B cell (primary cell): Measurements from ENCODE around the gene TMEM131L. TPM values are rescaled to one million over a fixed set of nuclear protein-coding genes. Genes with fewer than 3 reads are reported as not detected.

ENCODE experiments used
- ATAC-seq: fragments of 200-7000 bp; cut with Tn5 transposase; one replicate; pipeline ENCODE4 v1.10.0; 2021; ENCODE audit warnings: low read depth, mild to moderate bottlenecking, moderate number of reproducible peaks, moderate library complexity
- CTCF ChIA-PET: fragments of 350-600 bp; sonication (Branson Sonifier 250); formaldehyde crosslinking; loops from one replicate; lab custom pipeline; 2021; ENCODE audit warnings: antibody characterized with exemption, inconsistent platforms; lab: Charles Lee
- POLR2A ChIA-PET: fragments of 350-600 bp; sonication (Branson Sonifier 250); formaldehyde crosslinking; loops from one replicate; lab custom pipeline; 2021; ENCODE audit warnings: antibody characterized with exemption; lab: Charles Lee
- DNase-seq: peaks from one replicate; pipeline ENCODE4 v3.0.0; 2013
- H2AFZ ChIP-seq: 2 replicates; pipeline ENCODE4 v1.6.1; 2012; ENCODE audit warnings: mild to moderate bottlenecking, low read depth, low read length; ENCODE audit not compliant: insufficient read depth, poor library complexity, severe bottlenecking
- H3K27ac ChIP-seq, 2 donors: 1 replicate in 1 of 2; 2 replicates in 1 of 2; pipeline ENCODE4 v1.5.1; 2012 to 2013; ENCODE audit warnings: low read length in 2 of 2, mild to moderate bottlenecking in 2 of 2, moderate library complexity in 1 of 2
- H3K27me3 ChIP-seq, 4 experiments: fragments of 200-600 bp in 1 of 4; sonication (generic) in 1 of 4; replicated peaks in 1 of 4; 1 replicate in 2 of 4; 2 replicates in 2 of 4; pipeline versions ENCODE4 v1.6.1 to v1.7.0; 2013 to 2016; ENCODE audit warnings: low read length in 3 of 4, mild to moderate bottlenecking in 2 of 4, mixed read lengths in 1 of 4, moderate library complexity in 1 of 4; ENCODE audit not compliant: insufficient read depth in 4 of 4, control insufficient read depth in 3 of 4; ENCODE audit errors: control extremely low read depth in 1 of 4
- H3K36me3 ChIP-seq, 2 experiments: replicated peaks in 1 of 2; 1 replicate in 1 of 2; 2 replicates in 1 of 2; pipeline versions ENCODE4 v1.6.1 to v1.7.1; 2013; ENCODE audit warnings: low read length in 1 of 2; ENCODE audit not compliant: insufficient read depth in 2 of 2, control insufficient read depth in 1 of 2; ENCODE audit errors: control extremely low read depth in 1 of 2, extremely low read depth in 1 of 2
- H3K4me1 ChIP-seq, 2 donors: fragments of 200-600 bp in 1 of 2; sonication (generic) in 1 of 2; 1 replicate in 1 of 2; 2 replicates in 1 of 2; pipeline versions ENCODE4 v1.5.1 to v1.6.1; 2013 to 2017; ENCODE audit warnings: low read length in 2 of 2; ENCODE audit not compliant: control insufficient read depth in 2 of 2, insufficient read depth in 2 of 2
- H3K4me2 ChIP-seq: replicated peaks from 2 replicates; pipeline ENCODE3; 2012; ENCODE audit warnings: mild to moderate bottlenecking, low read depth, low read length; ENCODE audit not compliant: poor library complexity, severe bottlenecking
- H3K4me3 ChIP-seq, 5 experiments: fragments of 200-600 bp in 1 of 5; sonication (generic) in 1 of 5; 1 replicate in 3 of 5; 2 replicates in 2 of 5; pipeline versions ENCODE4 v1.5.1 to v1.7.0; 2011 to 2016; ENCODE audit warnings: low read length in 4 of 5, mild to moderate bottlenecking in 4 of 5, low read depth in 2 of 5, control low read depth in 1 of 5, moderate library complexity in 1 of 5; ENCODE audit not compliant: insufficient read depth in 1 of 5; ENCODE audit errors: control extremely low read depth in 1 of 5, extremely low read depth in 1 of 5
- H3K79me2 ChIP-seq: fragments of 200-600 bp; sonication (generic); one replicate; pipeline ENCODE4 v1.6.0; 2016; ENCODE audit warnings: low read length; ENCODE audit not compliant: control insufficient read depth, insufficient read depth
- H3K9ac ChIP-seq: fragments of 200-600 bp; sonication (generic); 2 replicates; pipeline ENCODE4 v1.6.1; 2017; ENCODE audit warnings: mild to moderate bottlenecking, low read length, moderate library complexity
- H3K9me3 ChIP-seq, 3 donors: one replicate each; pipeline versions ENCODE4 v1.6.1 to v1.7.1; 2013; ENCODE audit warnings: low read length in 2 of 3; ENCODE audit not compliant: control insufficient read depth in 2 of 3, insufficient read depth in 1 of 3; ENCODE audit errors: control extremely low read depth in 1 of 3
- H4K20me1 ChIP-seq: 2 replicates; pipeline ENCODE4 v1.6.0; 2012; ENCODE audit warnings: mild to moderate bottlenecking, low read length; ENCODE audit not compliant: insufficient read depth, control insufficient read depth, poor library complexity, severe bottlenecking
- H3K27ac Mint-ChIP-seq: one replicate; pipeline ENCODE4 v1.8.0; 2021; ENCODE audit warnings: mixed read lengths
- H3K27me3 Mint-ChIP-seq: one replicate; pipeline ENCODE4 v1.8.0; 2021; ENCODE audit warnings: mixed read lengths
- H3K4me1 Mint-ChIP-seq: one replicate; pipeline ENCODE4 v1.8.0; 2021; ENCODE audit warnings: mixed read lengths
- H3K4me3 Mint-ChIP-seq: one replicate; pipeline ENCODE4 v1.8.0; 2021; ENCODE audit warnings: mixed read lengths
- H3K9me3 Mint-ChIP-seq: one replicate; pipeline ENCODE4 v1.8.0; 2022; ENCODE audit warnings: mixed read lengths; ENCODE audit not compliant: insufficient read depth
- CTCF ChIP-seq: fragments of 200-600 bp; IDR thresholded peaks from one replicate; pipeline ENCODE4 v1.8.0; 2022; ENCODE audit warnings: antibody characterized with exemption, mild to moderate bottlenecking
- EZH2 ChIP-seq: IDR thresholded peaks from 2 replicates; pipeline ENCODE4 v1.6.1; 2012; ENCODE audit warnings: borderline replicate concordance, low read depth, mild to moderate bottlenecking, moderate library complexity, low read length; ENCODE audit not compliant: insufficient read depth, poor library complexity, severe bottlenecking
- WGBS: methylation state at CpG from one replicate; pipeline ENCODE4 v1.1.5; 2013; ENCODE audit warnings: missing lambda C conversion rate; ENCODE audit not compliant: insufficient coverage; 5-methylcytosine and 5-hydroxymethylcytosine counted together
- intact Hi-C: fragments of 100-400 bp; cut with micrococcal nuclease; formaldehyde crosslinking; loops from one replicate; pipeline ENCODE4 v1.10.0; 2022
- polyA plus RNA-seq: library from polyadenylated mRNA; depleted of rRNA; stranded (reverse); fragments of >200 nt; gene quantifications from 2 replicates; pipeline ENCODE4 v1.2.3, GENCODE V29; 2012
- total RNA-seq, 2 donors: library from RNA; stranded (reverse); fragments of 120-200 nt in 1 of 2; gene quantifications; 1 replicate in 1 of 2; 2 replicates in 1 of 2; pipeline versions ENCODE4 v1.2.3 to v1.2.4, GENCODE V29; 2013 to 2022

The TMEM131L gene
- total and polyA plus RNA-seq, 2 donors (not counting 1 experiment from before 2014, with no cell fraction given): 56.4 to 120 TPM

GRCh38 chr4:153464068-153464467 lies 2.1 kb upstream of the TMEM131L start:
- DNase-seq (no peak), ATAC-seq (no peak)
- no peaks in the 10 kb centered on the region for H3K27me3 ChIP-seq
- Mint-ChIP-seq H3K27ac (peak overlapping the region; percentile 10), H3K27me3 (no peaks in the 10 kb centered on the region), H3K9me3 (no peaks in the 10 kb centered on the region), H3K4me3 (no peak overlapping the region), H3K4me1 (peaks cover 36% of the 10 kb centered on the region)
- peaks cover 26% of the 10 kb centered on the region for H3K79me2 ChIP-seq
- intact Hi-C loops: loop anchor here (2.0 to 10.0 kb wide), 2 partner anchors 13 to 219 kb away; no protein-coding TSS in a partner anchor
- peaks cover 10% of the 10 kb centered on the region for H4K20me1 ChIP-seq
- no peaks in the 10 kb centered on the region for H3K36me3 ChIP-seq
- H3K4me3 ChIP-seq: no peak overlapping the region
- H2AFZ ChIP-seq: no peak overlapping the region
- H3K4me1 ChIP-seq: peaks cover 14 to 22% of the 10 kb centered on the region in 2 donors
- no peak for TF ChIP-seq EZH2
- TF ChIP-seq CTCF: no peak
- ChIA-PET POLR2A (interaction anchor here (1.1 kb wide), 1 partner anchor 27 kb away, joined by 6 read pairs; no protein-coding TSS in a partner anchor), CTCF (interaction anchor here (1.1 to 7.2 kb wide), 3 partner anchors 31 to 118 kb away, joined by 4 to 73 read pairs (median 19); no protein-coding TSS in a partner anchor)
- H3K9ac ChIP-seq: no peak overlapping the region
- no peak overlapping the region for H3K27ac ChIP-seq
- no peaks in the 10 kb centered on the region for H3K9me3 ChIP-seq
- 100% methylated on average over 1 of the region's 1 CpG for WGBS
- H3K4me2 ChIP-seq: no peak overlapping the region

GRCh38 chr4:153465140-153465539 lies 1.0 kb upstream of the TMEM131L start:
- H4K20me1 ChIP-seq: peaks cover 12% of the 10 kb centered on the region
- H3K79me2 ChIP-seq: peaks cover 37% of the 10 kb centered on the region
- no peaks in the 10 kb centered on the region for H3K9me3 Mint-ChIP-seq
- H3K4me3 ChIP-seq: peak overlapping the region in 4 of 5 experiments; percentile 75 to 98 (median 96)
- TF ChIP-seq EZH2: no peak
- no peak for TF ChIP-seq CTCF
- no peaks in the 10 kb centered on the region for H3K27me3 ChIP-seq
- H2AFZ ChIP-seq: peak overlapping the region; percentile 82
- H3K36me3 ChIP-seq: peaks cover 0 to 2% of the 10 kb centered on the region in 2 experiments
- H3K27ac ChIP-seq: peak overlapping the region in 1 of 2 donors; percentile 77
- CTCF ChIA-PET: interaction anchor here (0.9 to 7.2 kb wide), 25 partner anchors 13 to 147 kb away, joined by 3 to 73 read pairs (median 6); partner anchors contain the start of gene MND1
- peak overlapping the region; percentile 94 for H3K4me3 Mint-ChIP-seq
- H3K27me3 Mint-ChIP-seq: no peaks in the 10 kb centered on the region
- peaks cover 43% of the 10 kb centered on the region for H3K4me1 Mint-ChIP-seq
- DNase-seq (peak; percentile 44), ATAC-seq (no peak)
- no peaks in the 10 kb centered on the region for H3K9me3 ChIP-seq
- H3K4me2 ChIP-seq: peak overlapping the region; percentile 95
- H3K4me1 ChIP-seq: peaks cover 25 to 32% of the 10 kb centered on the region in 2 donors
- no CpG with 5 or more reads among the region's 4 CpGs for WGBS
- peak overlapping the region; percentile 81 for H3K9ac ChIP-seq
- POLR2A ChIA-PET: interaction anchor here (0.8 to 4.1 kb wide), 8 partner anchors 13 to 117 kb away, joined by 3 to 31 read pairs (median 4); no protein-coding TSS in a partner anchor
- intact Hi-C loops: loop anchor here (2.0 to 10.0 kb wide), 2 partner anchors 14 to 220 kb away; no protein-coding TSS in a partner anchor
- peak overlapping the region; percentile 95 for H3K27ac Mint-ChIP-seq
